GM19395 (cell line): Measurements from ENCODE around the gene MGMT.

Experiments used
- ATAC-seq: cut with Tn5 transposase; IDR thresholded peaks from one replicate; pipeline ENCODE4 v1.9.1; 2021; ENCODE audit warnings: mild to moderate bottlenecking, moderate library complexity; ENCODE audit not compliant: unreplicated experiment

The MGMT gene

GRCh38 chr10:129719889-129720590 lies 253.0 kb downstream of the MGMT start:
- ATAC-seq: no peak

DNA sequence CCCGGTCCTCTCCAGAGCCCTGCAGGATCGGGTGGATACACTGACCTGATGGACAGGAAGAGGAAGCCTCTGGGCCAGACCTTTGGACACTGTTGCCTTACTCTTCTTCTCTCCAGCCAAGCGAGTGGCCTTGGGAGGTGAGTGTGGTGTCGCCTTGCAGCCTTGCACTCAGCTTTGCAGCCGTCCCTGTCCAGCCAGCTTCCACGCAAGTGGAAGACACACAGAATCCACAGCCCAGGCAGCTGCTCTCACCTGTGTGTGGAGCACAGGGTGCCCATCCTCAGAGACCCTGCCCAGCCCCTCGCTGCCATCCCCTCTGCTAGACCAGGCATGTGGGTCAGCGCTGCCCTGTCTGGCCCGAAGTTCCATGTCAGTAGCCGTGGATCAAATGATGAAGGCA lies 258.0 kb downstream of the MGMT start:
- ATAC-seq: no peak

DNA sequence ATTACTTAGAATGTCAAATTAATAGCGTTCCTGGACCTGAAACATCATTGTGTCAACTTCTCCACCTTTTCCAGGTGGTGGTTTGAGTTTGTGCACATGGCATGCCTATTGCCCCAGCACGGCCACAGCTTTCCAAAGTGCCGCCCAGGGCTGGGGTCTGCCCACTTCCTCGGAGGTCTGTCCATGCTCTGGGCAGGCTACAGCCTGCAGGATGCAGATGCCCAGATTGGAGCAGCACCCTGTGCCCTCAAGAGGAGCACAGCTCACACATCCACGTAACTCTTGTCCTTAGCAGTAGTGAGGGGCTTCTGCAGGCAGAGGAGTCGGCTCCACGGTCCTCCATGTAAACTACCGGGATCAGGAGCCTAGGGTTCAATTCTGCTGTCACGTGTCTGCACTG lies 258.4 kb downstream of the MGMT start:
- no peak for ATAC-seq

- no peak for ATAC-seq
Observed at GRCh38 chr10:129725890-129726631, 259.0 kb downstream of the MGMT start.

DNA sequence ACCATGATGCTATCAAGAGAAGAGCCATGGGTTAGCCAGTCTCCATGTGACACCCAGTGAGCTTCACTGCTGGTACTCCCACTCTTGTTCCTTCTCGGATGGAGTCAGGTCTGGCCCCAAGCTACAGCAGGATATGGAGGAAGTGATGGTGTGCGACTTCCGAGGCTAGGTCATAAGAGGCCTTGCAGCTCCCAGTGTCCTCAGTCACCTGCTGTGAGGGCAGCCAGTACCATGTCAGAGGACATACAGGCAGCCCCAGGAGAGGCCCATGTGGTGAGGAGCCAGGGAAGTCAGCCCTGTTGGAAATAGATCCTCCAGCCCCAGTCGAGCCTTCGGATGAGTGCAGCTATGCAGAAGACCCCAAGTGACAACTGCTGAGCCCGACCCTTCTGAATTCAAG lies 260.0 kb downstream of the MGMT start:
- no peak for ATAC-seq

GRCh38 chr10:129727495-129727894 lies 260.5 kb downstream of the MGMT start:
- no peak for ATAC-seq

DNA sequence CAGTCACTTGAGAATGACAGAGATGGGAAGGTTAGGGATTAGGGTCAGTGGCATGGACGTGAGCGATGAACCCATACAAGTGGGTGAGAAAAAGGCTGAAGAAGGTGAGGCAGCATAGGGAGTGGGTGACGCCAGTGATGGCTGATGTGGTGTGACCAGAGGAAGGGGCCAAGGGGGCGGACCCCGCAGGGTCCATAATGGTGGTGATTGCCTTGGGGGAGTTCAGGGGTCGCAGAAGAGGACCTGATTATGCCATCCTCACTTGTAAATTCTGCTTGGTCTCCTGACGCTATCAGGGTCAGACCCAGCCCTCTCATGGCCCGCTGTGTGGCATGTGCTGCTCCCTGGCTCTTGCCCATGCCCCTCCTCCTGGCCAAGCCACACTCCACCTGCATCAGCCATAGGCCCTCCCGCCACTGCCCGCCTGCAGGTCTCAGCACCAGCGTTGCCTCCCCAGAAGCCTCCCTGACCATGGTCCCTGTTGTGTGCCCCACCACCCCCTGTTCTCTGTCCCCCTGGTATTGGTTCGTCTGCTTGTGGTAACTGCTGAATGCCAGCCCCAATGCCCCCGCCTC lies 261.3 kb downstream of the MGMT start:
- ATAC-seq: no peak

- ATAC-seq: no peak
Observed at GRCh38 chr10:129728905-129729795, 262.1 kb downstream of the MGMT start.

DNA sequence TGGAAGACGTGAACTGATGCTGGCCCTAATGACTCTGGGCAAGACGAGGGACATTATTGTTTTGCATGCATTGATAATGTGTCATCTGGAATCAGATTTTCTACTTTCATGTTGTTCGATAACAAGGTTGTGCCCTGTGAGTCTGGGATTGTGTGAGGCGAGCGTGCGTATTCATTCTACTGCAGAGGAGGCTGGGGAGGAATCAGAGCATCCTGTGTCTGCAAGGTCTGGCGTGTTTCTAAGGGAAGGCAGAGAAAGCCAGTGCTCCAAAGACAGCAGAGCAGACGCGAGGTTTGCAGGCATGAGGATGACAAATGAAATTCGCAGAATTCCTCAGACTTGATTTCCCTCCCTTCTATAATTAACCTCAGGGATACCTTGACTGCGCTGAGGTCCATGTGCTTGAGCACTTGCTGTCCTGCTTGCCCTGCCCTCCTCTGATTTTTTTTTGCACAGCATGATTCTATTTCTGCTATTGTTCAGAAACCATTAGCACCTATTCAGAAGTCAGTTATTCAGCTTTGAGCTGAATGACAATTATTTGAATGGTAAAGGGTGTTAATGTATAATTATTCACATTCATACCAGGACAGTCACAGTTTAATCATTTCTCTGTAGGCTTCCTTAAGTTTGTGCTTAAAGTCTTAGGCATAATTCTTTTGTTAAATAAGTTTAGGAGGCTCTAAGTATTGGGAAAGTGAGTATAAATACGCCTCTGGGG lies 263.4 kb downstream of the MGMT start:
- no peak for ATAC-seq

DNA sequence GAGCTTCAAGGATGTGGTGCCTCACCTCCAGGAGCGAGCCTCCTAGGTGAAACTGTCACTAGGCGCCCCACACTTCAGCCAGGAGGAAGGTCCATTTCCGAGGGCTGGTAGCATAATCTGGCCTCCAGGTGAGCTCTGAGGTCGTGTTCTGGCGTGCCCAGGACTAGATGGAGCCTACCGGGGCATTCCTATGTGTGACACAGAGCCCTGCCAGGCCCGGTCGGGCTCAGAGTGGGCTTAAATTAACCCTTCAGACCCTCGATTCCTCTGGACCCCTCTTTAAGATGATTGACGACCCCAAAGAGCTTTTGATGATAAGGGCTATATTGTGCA lies 263.9 kb downstream of the MGMT start:
- ATAC-seq: no peak

- ATAC-seq: no peak
Observed at GRCh38 chr10:129740532-129741279, 273.7 kb downstream of the MGMT start.

- no peak for ATAC-seq
Observed at GRCh38 chr10:129741280-129741977, 274.4 kb downstream of the MGMT start.

GRCh38 chr10:129741978-129742741 lies 275.1 kb downstream of the MGMT start:
- ATAC-seq: no peak

- no peak for ATAC-seq
Observed at GRCh38 chr10:129742742-129743550, 275.9 kb downstream of the MGMT start.

DNA sequence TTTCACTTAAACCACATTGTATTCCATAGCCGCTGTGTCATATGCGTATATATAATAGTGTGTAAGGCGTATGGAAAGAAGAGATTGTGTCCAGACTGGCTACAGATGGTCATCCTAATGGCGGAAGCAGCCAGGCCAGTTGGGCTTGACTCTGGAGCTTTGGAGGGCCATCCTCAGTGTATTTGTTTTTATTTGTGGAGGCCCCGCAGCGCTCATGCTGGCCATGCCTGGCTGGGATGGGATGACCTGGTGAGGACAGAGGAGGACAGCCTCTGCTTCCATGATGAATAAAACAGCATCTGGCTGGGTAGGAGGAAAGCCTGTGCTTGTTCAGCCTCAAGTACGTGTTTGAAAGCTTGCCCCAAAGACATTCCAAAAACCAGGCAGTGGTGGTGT lies 276.7 kb downstream of the MGMT start:
- no peak for ATAC-seq

DNA sequence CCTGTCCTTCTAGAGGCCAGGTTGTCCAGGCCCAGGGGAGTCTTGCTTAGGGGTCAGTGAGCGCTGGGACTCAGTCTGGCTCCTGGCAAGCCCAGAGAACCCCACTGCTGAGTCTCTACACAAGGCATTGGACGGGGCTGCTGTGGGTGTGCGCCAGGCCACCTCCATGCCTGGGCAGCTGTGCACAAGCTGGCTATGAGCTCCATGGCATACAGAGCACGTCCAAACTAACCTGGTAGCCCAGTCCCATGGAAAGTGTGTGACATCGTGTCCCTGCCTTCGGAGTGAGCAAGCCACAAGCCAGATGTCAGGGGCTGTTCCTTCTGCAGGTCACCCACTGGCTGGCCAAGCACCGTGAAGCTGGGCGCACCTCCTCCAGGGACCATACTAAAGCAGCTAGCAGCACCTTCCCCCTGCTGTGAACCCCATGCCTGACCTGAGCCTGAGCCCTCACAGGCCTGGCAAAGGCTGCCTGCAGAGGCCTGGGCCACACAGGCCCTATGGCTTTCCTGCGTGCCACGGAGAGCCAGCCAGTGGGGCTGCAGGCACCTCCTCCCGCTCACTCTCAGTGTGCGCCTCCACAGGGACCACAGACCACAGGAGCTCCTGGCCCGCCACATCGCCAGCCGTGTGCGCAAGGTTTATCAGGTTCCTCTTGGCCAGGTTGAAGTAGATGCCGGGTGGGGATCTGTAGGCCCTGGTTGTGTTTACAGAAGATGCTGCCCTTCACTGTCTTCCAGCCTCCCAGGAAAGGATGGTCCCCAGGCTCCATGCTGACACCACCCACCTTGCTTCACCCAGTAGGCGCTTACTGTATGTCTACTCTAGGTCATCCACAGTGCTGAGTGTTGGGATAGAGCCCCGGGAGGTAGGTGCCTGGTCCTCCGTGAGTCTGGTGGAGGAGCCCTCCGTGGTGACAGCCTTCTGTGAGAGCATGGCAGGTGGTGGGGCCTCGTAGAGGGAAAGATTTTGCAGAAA lies 277.4 kb downstream of the MGMT start:
- ATAC-seq: no peak
